NB4 (cell line): ENCODE measurements around the gene ARMCX6.

Experiments used
- MYC ChIP-seq: IDR thresholded peaks from 2 replicates; pipeline ENCODE4 v1.6.1; 2011; ENCODE audit warnings: low read depth, low read length
- POLR2A ChIP-seq: IDR thresholded peaks from 2 replicates; pipeline ENCODE4 v1.6.1; 2011; ENCODE audit warnings: mild to moderate bottlenecking; ENCODE audit not compliant: insufficient read length; ENCODE audit errors: extremely low read depth
- TF ChIP-seq, protein P1 (sequence below): IDR thresholded peaks from one replicate; pipeline ENCODE4 v1.5.1; 2012; ENCODE audit warnings: low read depth, low read length
- TF ChIP-seq, protein P2 (sequence below): IDR thresholded peaks from 2 replicates; pipeline ENCODE4 v1.6.1; 2011; ENCODE audit warnings: low read depth, low read length

DNA sequence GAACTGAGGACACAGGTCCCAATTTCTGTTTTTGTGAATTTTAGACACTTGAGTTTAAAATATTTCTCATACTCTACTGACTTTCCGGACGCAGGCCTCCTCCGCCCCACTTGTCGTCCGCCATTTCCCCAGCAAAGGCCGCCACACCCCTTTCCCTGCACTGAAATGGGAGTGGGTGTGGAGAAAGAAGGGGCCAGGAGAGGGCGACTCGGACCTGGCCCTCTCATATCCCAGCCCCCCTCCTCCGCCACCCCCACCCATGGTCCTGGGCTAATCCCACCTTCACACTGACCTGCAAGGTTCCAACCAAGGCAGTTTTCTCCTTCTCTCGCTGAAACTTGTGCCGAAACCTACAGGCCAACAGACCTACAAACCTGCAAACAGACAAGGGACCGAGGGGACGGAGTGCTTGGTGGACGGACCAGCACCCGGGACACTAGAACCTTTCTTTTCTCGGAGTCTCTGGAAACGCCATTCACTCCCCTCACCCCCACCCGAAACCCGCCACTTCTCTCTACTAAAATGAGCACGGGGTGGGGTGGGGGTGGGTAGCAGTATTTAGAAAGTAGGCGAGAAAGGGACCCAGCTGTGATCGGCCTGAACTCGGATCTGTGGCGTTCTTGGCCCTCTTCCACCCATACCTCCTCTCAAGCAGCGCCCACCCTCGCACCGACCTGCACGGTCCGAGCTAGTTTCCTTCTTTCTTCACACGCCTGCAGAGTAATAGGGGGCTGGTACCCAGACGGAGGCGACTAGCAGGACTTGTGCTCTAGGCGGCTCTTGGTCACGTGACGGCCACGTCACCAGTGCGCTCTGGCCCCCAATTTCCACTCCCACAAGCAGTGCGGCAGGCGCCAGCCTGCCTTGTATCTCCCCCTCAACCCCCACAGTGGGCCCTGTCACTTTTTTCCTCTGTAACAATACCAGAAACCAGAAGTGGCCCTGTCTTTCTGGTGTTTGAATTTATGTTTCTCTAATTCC lies at the start of gene ARMCX6:
- TF ChIP-seq, protein P1, sequence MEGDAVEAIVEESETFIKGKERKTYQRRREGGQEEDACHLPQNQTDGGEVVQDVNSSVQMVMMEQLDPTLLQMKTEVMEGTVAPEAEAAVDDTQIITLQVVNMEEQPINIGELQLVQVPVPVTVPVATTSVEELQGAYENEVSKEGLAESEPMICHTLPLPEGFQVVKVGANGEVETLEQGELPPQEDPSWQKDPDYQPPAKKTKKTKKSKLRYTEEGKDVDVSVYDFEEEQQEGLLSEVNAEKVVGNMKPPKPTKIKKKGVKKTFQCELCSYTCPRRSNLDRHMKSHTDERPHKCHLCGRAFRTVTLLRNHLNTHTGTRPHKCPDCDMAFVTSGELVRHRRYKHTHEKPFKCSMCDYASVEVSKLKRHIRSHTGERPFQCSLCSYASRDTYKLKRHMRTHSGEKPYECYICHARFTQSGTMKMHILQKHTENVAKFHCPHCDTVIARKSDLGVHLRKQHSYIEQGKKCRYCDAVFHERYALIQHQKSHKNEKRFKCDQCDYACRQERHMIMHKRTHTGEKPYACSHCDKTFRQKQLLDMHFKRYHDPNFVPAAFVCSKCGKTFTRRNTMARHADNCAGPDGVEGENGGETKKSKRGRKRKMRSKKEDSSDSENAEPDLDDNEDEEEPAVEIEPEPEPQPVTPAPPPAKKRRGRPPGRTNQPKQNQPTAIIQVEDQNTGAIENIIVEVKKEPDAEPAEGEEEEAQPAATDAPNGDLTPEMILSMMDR: no peak
- TF ChIP-seq, protein P2, sequence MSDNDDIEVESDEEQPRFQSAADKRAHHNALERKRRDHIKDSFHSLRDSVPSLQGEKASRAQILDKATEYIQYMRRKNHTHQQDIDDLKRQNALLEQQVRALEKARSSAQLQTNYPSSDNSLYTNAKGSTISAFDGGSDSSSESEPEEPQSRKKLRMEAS: no peak
- TF ChIP-seq POLR2A (no peak), MYC (no peak)
